NB4 (cell line): ENCODE data around the gene CPE.

Experiments
- DNase-seq: peaks from one replicate; pipeline ENCODE4 v3.0.0; 2010; ENCODE audit warnings: low read depth
- H3K4me3 ChIP-seq: one replicate; pipeline ENCODE4 v1.5.1; 2011; ENCODE audit warnings: mild to moderate bottlenecking, low read depth, low read length, moderate library complexity
- CTCF ChIP-seq: IDR thresholded peaks from one replicate; pipeline ENCODE4 v1.5.1; 2012; ENCODE audit warnings: low read depth, low read length
- MAX ChIP-seq: IDR thresholded peaks from 2 replicates; pipeline ENCODE4 v1.6.1; 2011; ENCODE audit warnings: low read depth, low read length
- MYC ChIP-seq: IDR thresholded peaks from 2 replicates; pipeline ENCODE4 v1.6.1; 2011; ENCODE audit warnings: low read depth, low read length
- POLR2A ChIP-seq: IDR thresholded peaks from 2 replicates; pipeline ENCODE4 v1.6.1; 2011; ENCODE audit warnings: mild to moderate bottlenecking; ENCODE audit not compliant: insufficient read length; ENCODE audit errors: extremely low read depth

Gene CPE

GRCh38 chr4:165378745-165379677, at the start of gene CPE:
TSS of gene CPE (plus strand) at chr4:165379008. CDS start at chr4:165379222, 214 bp downstream.
- no peak within 1 kb of the TSS for H3K4me3 ChIP-seq
- TF ChIP-seq POLR2A, result no peak
- no peak for TF ChIP-seq CTCF
- no peak for TF ChIP-seq MYC
- TF ChIP-seq MAX, result no peak
- peak; percentile 66 for DNase-seq

GRCh38 chr4:165330071-165330470, 48.7 kb upstream of the CPE start:
- TF ChIP-seq POLR2A, result no peak
- no peak for TF ChIP-seq CTCF
- TF ChIP-seq MYC, result no peak
- TF ChIP-seq MAX, result no peak
- no peak for DNase-seq
- peak overlapping the region; percentile 96 for H3K4me3 ChIP-seq

- peak overlapping the region; percentile 96 for H3K4me3 ChIP-seq
- no peak for DNase-seq
- TF ChIP-seq MYC (no peak), CTCF (no peak), MAX (no peak), POLR2A (no peak)
Measured at GRCh38 chr4:165330666-165331065, 48.1 kb upstream of the CPE start.

GRCh38 chr4:165331359-165331758, 47.4 kb upstream of the CPE start:
- no peak for DNase-seq
- peak overlapping the region; percentile 96 for H3K4me3 ChIP-seq
- TF ChIP-seq MYC (no peak), POLR2A (no peak), MAX (no peak), CTCF (no peak)

- TF ChIP-seq MYC (no peak), POLR2A (no peak), CTCF (no peak), MAX (no peak)
- H3K4me3 ChIP-seq, result peak overlapping the region; percentile 96
- no peak for DNase-seq
Measured at GRCh38 chr4:165331823-165332222, 47.0 kb upstream of the CPE start.
